K562 (cell line): Measurements from ENCODE around the gene PARD3. TPM values are rescaled to one million over a fixed set of nuclear protein-coding genes. Genes with fewer than 3 reads are reported as not detected.

ENCODE experiments used
- BCOR ChIP-seq: fragments of 450-650 bp; IDR thresholded peaks from 2 replicates; pipeline ENCODE4 v1.6.1; 2016
- CHD1 ChIP-seq: fragments of 200-600 bp; sonication (generic); IDR thresholded peaks from one replicate; pipeline ENCODE4 v1.6.1; 2012; ENCODE audit warnings: mild to moderate bottlenecking, moderate library complexity, low read length, inconsistent platforms
- CSDE1 ChIP-seq, 2 experiments: fragments of 450-650 bp; IDR thresholded peaks; 2 replicates each; pipeline ENCODE4 v1.6.1; 2016; ENCODE audit warnings: mild to moderate bottlenecking in 1 of 2
- ERF ChIP-seq: fragments of 450-650 bp; formaldehyde crosslinking; IDR thresholded peaks from 2 replicates; pipeline ENCODE4 v1.4.0; 2020; ENCODE audit warnings: mild to moderate bottlenecking, mixed read lengths
- HMG20B ChIP-seq: fragments of 250-450 bp; sonication (Bioruptor Pico); IDR thresholded peaks from 2 replicates; pipeline ENCODE4 v1.5.0; 2021; ENCODE audit warnings: mild to moderate bottlenecking
- HOXB6 ChIP-seq: fragments of 250-450 bp; sonication (Bioruptor Pico); IDR thresholded peaks from 2 replicates; pipeline ENCODE4 v1.5.1; 2022; ENCODE audit warnings: mild to moderate bottlenecking, borderline replicate concordance
- NONO ChIP-seq, 2 experiments: fragments of 200-400 bp in 1 of 2; fragments of 450-650 bp in 1 of 2; formaldehyde crosslinking in 1 of 2; IDR thresholded peaks; 2 replicates each; pipeline ENCODE4 v1.6.1; 2017; ENCODE audit warnings: low read depth in 2 of 2, mild to moderate bottlenecking in 2 of 2, moderate library complexity in 2 of 2, low read length in 1 of 2
- PCBP1 ChIP-seq: fragments of 200-400 bp; formaldehyde crosslinking; IDR thresholded peaks from 2 replicates; pipeline ENCODE4 v1.6.1; 2018; ENCODE audit warnings: mild to moderate bottlenecking, low read depth, low read length; ENCODE audit not compliant: poor library complexity, severe bottlenecking
- ZBTB1 ChIP-seq: sonication (generic); formaldehyde crosslinking; IDR thresholded peaks from 2 replicates; pipeline ENCODE4 v1.8.1; 2023; ENCODE audit warnings: missing genetic modification reagents, low read depth, mild to moderate bottlenecking, borderline replicate concordance
- ZFP1 ChIP-seq: fragments of 450-650 bp; formaldehyde crosslinking; IDR thresholded peaks from 2 replicates; pipeline ENCODE4 v1.4.0; 2020; ENCODE audit warnings: mild to moderate bottlenecking, mixed read lengths
- ZNF668 ChIP-seq: fragments of 250-450 bp; sonication (Bioruptor Pico); IDR thresholded peaks from 2 replicates; pipeline ENCODE4 v1.8.0; 2022; ENCODE audit warnings: mild to moderate bottlenecking, inconsistent platforms
- ZSCAN32 ChIP-seq: fragments of 450-650 bp; formaldehyde crosslinking; IDR thresholded peaks from 2 replicates; pipeline ENCODE4 v1.4.0; 2020; ENCODE audit warnings: mild to moderate bottlenecking, moderate library complexity
- polyA plus RNA-seq, 8 experiments: library from polyadenylated mRNA; depleted of rRNA in 4 of 8; stranded (reverse) in 5 of 8; unstranded in 3 of 8; fragments of >200 nt; fragmentation: Nextera tagmentation in 2 of 8; fragmentation: Illumina TruSeq in 1 of 8; extraction: Ambion mirVana in 2 of 8; extraction: Trizol in 1 of 8; gene quantifications; 2 replicates each; pipeline versions ENCODE4 v1.2.1 to v1.2.3, GENCODE V29; 2011 to 2014; ENCODE audit warnings: inconsistent platforms in 1 of 8, missing spikeins in 1 of 8
- total RNA-seq, 7 experiments: library from RNA; depleted of rRNA in 6 of 7; stranded (reverse); fragments of >200 nt in 6 of 7; fragmentation: Illumina TruSeq in 2 of 7; extraction: Trizol in 2 of 7; gene quantifications; 2 replicates each; pipeline versions ENCODE4 v1.2.1 to v1.2.3, GENCODE V29; 2011 to 2021; ENCODE audit warnings: low replicate concordance in 1 of 7
- TF ChIP-seq, protein P1 (sequence below): sonication (generic); formaldehyde crosslinking; IDR thresholded peaks from 2 replicates; pipeline ENCODE4 v1.8.1; 2023; ENCODE audit warnings: mild to moderate bottlenecking, missing genetic modification reagents
- TF ChIP-seq, protein P2 (sequence below), 2 experiments: fragments of 450-650 bp; IDR thresholded peaks; 2 replicates each; pipeline ENCODE4 v1.6.1; 2016; ENCODE audit warnings: mild to moderate bottlenecking in 2 of 2, borderline replicate concordance in 1 of 2, low read depth in 1 of 2, moderate library complexity in 1 of 2
- TF ChIP-seq, protein P3 (sequence below): fragments of 250-450 bp; sonication (Bioruptor Pico); IDR thresholded peaks from 2 replicates; pipeline ENCODE4 v1.5.0; 2020; ENCODE audit warnings: mild to moderate bottlenecking
- TF ChIP-seq, protein P4 (sequence below): IDR thresholded peaks from 2 replicates; pipeline ENCODE4 v1.6.1; 2016; ENCODE audit warnings: missing genetic modification characterization, missing compliant biosample characterization

The PARD3 gene
- total and polyA plus RNA-seq, 9 of the 15 experiments (the other 6 are each of a cell fraction or from before 2014, with no cell fraction given), result 2.7 to 11.7 (median 7.7) TPM

DNA sequence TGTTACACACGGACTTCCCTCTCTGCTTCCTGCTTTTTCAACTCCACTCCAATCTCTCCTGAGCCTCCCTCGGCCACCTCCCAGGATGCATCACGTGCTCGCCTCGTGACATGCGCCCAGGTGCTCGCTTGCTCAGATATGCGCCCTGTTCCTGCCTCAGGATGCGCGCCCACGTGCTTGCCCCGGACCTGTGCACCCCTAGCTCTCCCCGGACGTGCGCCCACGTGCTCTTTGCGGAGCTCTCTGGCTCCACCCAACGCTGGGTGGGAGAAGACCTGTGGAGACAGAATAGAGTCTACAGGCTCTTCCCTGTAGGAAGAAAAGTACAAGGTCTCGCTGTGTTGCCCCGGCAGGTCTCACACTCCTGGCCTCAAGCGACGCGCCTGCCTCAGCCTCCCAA lies 23.1 kb downstream of the PARD3 start (continued):
- TF ChIP-seq, protein P1, sequence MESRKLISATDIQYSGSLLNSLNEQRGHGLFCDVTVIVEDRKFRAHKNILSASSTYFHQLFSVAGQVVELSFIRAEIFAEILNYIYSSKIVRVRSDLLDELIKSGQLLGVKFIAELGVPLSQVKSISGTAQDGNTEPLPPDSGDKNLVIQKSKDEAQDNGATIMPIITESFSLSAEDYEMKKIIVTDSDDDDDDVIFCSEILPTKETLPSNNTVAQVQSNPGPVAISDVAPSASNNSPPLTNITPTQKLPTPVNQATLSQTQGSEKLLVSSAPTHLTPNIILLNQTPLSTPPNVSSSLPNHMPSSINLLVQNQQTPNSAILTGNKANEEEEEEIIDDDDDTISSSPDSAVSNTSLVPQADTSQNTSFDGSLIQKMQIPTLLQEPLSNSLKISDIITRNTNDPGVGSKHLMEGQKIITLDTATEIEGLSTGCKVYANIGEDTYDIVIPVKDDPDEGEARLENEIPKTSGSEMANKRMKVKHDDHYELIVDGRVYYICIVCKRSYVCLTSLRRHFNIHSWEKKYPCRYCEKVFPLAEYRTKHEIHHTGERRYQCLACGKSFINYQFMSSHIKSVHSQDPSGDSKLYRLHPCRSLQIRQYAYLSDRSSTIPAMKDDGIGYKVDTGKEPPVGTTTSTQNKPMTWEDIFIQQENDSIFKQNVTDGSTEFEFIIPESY (CRISPR knock-in tag), result peak; percentile 51; the same call in 1 of the 2 replicates
- TF ChIP-seq NONO (IDR thresholded peaks at IDR 0.05; ENCODE audit: low read depth in 2 of 2, low read length in 1 of 2) (no peak), HMG20B (CRISPR knock-in tag) (no peak), ZFP1 (no peak), CSDE1 (IDR thresholded peaks at IDR 0.05) (no peak), ERF (CRISPR knock-in tag) (no peak), PCBP1 (no peak), BCOR (no peak), HOXB6 (CRISPR knock-in tag) (no peak), ZSCAN32 (CRISPR knock-in tag) (no peak), CHD1 (no peak), ZBTB1 (CRISPR knock-in tag) (peak; percentile 62; the same call in 1 of the 2 replicates), ZNF668 (CRISPR knock-in tag) (no peak)
- TF ChIP-seq, protein P2, sequence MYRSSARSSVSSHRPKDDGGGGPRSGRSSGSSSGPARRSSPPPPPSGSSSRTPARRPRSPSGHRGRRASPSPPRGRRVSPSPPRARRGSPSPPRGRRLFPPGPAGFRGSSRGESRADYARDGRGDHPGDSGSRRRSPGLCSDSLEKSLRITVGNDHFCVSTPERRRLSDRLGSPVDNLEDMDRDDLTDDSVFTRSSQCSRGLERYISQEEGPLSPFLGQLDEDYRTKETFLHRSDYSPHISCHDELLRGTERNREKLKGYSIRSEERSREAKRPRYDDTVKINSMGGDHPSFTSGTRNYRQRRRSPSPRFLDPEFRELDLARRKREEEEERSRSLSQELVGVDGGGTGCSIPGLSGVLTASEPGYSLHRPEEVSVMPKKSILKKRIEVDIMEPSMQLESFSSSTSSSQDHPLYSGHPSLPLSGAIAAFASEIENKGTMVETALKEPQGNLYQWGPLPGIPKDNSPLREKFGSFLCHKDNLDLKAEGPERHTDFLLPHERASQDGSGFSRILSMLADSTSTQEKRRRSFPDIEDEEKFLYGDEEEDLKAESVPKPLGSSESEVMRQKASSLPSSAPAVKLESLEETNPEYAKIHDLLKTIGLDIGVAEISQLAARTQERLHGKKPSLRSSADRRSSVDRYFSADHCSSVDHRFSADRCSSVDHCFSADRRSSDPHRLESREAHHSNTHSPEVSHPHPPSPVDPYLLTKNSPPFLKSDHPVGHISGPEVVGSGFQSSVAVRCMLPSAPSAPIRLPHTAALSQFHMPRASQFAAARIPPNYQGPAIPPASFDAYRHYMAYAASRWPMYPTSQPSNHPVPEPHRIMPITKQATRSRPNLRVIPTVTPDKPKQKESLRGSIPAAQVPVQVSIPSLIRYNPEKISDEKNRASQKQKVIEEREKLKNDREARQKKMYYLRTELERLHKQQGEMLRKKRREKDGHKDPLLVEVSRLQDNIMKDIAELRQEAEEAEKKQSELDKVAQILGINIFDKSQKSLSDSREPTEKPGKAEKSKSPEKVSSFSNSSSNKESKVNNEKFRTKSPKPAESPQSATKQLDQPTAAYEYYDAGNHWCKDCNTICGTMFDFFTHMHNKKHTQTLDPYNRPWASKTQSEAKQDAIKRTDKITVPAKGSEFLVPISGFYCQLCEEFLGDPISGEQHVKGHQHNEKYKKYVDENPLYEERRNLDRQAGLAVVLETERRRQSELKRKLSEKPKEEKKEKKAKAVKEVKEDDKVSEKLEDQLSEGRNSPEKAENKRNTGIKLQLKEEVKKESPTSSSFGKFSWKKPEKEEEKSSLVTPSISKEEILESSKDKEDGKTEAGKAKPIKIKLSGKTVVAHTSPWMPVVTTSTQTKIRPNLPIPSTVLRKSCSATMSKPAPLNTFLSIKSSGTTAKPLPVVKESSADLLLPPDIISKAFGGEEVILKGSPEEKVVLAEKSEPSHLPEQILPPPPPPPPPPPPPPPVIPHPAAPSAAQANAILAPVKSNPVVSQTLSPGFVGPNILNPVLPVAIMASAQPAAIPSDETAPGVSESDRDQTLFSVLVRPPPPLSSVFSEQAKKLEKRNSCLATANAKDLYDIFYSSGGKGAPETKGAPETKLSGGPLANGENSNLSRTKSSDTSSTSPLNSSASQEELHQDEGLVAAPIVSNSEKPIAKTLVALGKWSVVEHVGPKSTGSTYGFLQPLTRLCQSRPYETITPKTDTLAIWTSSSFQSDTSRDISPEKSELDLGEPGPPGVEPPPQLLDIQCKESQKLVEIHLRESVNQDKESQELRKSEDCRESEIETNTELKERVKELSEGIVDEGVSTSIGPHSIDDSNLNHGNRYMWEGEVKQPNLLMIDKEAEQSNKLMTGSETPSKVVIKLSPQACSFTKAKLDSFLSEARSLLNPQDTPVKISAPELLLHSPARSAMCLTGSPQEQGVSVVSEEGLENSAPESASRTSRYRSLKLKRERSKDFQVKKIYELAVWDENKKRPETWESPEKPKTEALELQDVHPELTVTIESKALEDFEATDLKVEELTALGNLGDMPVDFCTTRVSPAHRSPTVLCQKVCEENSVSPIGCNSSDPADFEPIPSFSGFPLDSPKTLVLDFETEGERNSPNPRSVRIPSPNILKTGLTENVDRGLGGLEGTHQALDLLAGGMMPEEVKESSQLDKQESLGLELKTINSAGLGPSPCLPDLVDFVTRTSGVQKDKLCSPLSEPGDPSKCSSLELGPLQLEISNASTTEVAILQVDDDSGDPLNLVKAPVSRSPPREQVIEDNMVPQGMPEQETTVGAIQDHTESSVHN (IDR thresholded peaks at IDR 0.05; ENCODE audit: borderline replicate concordance in 1 of 2, low read depth in 1 of 2), result no peak
- TF ChIP-seq, protein P3, sequence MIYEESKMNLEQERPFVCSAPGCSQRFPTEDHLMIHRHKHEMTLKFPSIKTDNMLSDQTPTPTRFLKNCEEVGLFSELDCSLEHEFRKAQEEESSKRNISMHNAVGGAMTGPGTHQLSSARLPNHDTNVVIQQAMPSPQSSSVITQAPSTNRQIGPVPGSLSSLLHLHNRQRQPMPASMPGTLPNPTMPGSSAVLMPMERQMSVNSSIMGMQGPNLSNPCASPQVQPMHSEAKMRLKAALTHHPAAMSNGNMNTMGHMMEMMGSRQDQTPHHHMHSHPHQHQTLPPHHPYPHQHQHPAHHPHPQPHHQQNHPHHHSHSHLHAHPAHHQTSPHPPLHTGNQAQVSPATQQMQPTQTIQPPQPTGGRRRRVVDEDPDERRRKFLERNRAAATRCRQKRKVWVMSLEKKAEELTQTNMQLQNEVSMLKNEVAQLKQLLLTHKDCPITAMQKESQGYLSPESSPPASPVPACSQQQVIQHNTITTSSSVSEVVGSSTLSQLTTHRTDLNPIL (CRISPR knock-in tag), result no peak
- TF ChIP-seq, protein P4, sequence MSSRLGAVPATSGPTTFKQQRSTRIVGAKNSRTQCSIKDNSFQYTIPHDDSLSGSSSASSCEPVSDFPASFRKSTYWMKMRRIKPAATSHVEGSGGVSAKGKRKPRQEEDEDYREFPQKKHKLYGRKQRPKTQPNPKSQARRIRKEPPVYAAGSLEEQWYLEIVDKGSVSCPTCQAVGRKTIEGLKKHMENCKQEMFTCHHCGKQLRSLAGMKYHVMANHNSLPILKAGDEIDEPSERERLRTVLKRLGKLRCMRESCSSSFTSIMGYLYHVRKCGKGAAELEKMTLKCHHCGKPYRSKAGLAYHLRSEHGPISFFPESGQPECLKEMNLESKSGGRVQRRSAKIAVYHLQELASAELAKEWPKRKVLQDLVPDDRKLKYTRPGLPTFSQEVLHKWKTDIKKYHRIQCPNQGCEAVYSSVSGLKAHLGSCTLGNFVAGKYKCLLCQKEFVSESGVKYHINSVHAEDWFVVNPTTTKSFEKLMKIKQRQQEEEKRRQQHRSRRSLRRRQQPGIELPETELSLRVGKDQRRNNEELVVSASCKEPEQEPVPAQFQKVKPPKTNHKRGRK (tag), result no peak
